ENCODE measurements around the gene SORBS1. TPM values are rescaled to one million over a fixed set of nuclear protein-coding genes. Genes with fewer than 3 reads are reported as not detected.
A peak's percentile ranks its signal among the peaks of the same experiment; 100 is the strongest.

Gene SORBS1
- total RNA-seq, 1 donor from 2014 or later = 0.77 TPM

DNA sequence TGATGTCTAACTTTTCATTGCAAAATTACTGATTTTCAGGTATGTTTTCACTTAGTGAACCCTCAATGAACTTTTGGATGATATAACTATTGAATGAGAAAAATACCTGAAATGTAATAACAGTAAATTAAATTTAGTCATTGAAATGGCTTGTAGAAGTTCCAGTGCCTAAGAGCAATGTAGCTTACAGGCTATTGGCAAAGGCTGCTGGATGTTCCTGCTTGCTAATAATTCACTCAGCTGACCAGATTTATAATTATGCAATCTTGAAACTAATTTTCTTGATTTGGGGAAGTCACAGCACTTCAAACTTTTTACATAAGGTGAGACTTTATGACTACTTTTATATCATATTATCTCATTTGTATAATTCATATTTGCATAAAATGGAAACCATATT is 73.2 kb downstream of the SORBS1 start:
- H3K4me1 Mint-ChIP-seq = no peaks in the 10 kb centered on the region
- H3K36me3 Mint-ChIP-seq (ENCODE audit: low read depth) = no peaks in the 10 kb centered on the region
- H3K4me3 Mint-ChIP-seq = no peak overlapping the region
- no peak overlapping the region for H3K27ac Mint-ChIP-seq
- intact Hi-C loops (cut with micrococcal nuclease) = no loop called here
- H3K27me3 Mint-ChIP-seq = peaks cover 1% of the 10 kb centered on the region
- H3K9me3 Mint-ChIP-seq = no peaks in the 10 kb centered on the region
- no peak for DNase-seq

DNA sequence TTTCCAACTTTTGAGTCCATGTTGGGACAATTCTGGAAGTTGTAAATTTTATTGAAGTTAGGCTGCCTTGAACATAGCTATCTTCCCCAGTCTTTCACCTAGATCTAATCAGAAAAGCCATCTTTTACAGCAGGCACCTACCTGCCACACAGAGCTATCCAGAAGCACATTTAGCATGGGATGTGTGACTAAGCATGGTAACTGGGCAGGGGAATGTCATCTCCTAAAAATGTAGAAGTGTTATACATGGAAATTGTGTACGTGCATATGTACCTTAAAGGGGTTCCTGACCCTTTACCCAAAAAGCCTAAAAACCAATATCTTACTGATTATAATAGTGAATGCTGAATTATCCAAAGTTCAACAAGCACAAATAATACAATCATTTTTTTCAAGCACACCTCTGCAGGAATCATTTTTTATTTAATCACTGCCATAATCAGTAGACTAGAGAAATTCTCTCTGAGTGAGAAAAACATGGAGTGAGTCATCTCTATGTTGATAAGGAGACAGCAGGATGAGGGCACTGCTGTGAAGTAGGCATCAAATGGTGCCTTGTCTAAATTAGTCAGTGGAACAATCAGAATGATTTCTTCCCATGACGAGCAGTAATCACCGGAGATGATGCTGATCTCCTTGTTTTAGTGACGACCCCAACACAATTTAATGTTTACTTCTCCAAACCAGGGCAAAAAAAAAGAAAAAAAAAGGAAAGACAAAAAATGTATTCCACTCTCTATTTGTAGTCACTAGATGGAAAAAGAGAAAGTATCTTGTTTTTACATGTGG is 75.9 kb downstream of the SORBS1 start:
- Mint-ChIP-seq H3K36me3 (ENCODE audit: low read depth) (no peaks in the 10 kb centered on the region), H3K27ac (peak overlapping the region; percentile 9), H3K4me3 (no peak overlapping the region), H3K27me3 (peaks cover 3% of the 10 kb centered on the region), H3K4me1 (no peaks in the 10 kb centered on the region), H3K9me3 (no peaks in the 10 kb centered on the region)
- no peak for DNase-seq
- intact Hi-C loops (cut with micrococcal nuclease) = no loop called here

- no peak overlapping the region for H3K27ac Mint-ChIP-seq
Measured at GRCh38 chr10:95482501-95483233, 78.5 kb downstream of the SORBS1 start.

DNA sequence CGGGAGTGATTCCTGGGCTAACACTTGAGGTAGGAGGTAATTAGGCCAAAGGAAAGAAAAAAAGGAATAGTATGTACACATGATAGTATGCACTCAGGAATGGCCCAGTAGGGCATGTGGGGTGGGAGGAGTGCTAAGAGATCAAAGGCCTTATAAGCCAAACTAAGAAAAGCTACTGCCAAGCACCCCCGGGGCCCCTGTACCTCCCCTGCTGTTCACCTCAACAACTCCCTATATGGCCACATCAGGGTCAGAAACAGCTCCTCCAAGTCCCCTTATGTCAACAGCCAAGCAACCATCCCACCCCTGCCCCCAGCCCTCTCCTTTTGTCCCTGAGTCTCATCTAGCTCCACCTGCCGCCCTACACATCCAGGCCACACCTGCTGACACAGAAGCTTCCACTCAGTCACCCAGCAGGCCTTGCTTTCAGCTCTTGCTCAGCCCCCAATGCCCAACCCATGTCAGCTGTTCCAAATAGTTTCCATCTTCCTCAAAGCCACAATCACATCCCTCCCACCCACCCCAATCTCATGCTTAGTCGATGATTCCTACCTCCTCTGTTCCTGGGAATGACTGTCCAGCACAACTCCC is 80.2 kb downstream of the SORBS1 start:
- Mint-ChIP-seq H3K4me3 (no peak overlapping the region), H3K9me3 (no peaks in the 10 kb centered on the region), H3K4me1 (no peaks in the 10 kb centered on the region), H3K27ac (no peak overlapping the region), H3K36me3 (ENCODE audit: low read depth) (no peaks in the 10 kb centered on the region), H3K27me3 (peaks cover 9% of the 10 kb centered on the region)
- intact Hi-C loops (cut with micrococcal nuclease) = no loop called here
- DNase-seq = no peak

More at GRCh38 chr10:95482501-95483233, 78.5 kb downstream of the SORBS1 start:
- H3K4me1 Mint-ChIP-seq = no peaks in the 10 kb centered on the region
- intact Hi-C loops (cut with micrococcal nuclease) = no loop called here
- no peak for DNase-seq
- peaks cover 5% of the 10 kb centered on the region for H3K27me3 Mint-ChIP-seq
- no peaks in the 10 kb centered on the region for H3K9me3 Mint-ChIP-seq
- no peaks in the 10 kb centered on the region for H3K36me3 Mint-ChIP-seq (ENCODE audit: low read depth)
- no peak overlapping the region for H3K4me3 Mint-ChIP-seq

DNA sequence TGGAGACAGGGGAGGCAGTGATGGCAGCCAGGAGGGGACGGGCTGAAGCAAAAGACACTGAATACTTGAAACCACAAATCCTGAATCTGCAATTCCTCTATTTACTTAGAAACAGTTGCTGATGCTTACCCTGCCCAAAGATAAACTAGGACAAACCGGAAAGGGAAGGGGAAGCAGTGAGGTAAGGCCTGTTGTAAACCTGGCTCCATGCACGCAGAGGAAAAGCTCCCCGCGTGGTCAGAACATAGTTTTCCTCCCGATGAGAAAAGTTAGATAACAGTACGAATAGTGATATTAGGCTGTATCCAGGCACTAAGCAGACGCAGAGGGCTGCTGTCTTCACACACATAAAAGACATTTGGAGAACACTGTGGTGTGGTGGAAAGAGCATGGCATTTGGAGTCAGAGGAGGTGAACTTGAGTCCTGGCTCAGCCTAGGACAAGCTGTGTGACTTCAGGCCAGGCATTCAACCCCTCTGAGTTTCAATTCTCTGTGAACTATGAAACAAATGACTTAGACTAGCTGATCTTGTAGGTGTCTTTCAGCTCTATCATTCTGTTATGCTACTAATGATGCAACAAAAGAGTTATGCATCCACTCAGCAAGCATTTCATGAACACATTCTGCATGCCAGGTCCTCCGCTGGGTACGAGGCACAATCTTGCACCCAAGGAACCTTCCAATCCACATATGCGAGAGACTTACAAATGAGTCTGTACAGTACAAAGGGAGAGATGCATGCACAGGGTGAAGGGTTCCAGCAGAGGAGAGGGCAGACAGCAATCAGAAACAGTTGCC is 80.9 kb downstream of the SORBS1 start:
- Mint-ChIP-seq H3K4me1 (no peaks in the 10 kb centered on the region), H3K9me3 (no peaks in the 10 kb centered on the region), H3K27ac (no peak overlapping the region), H3K27me3 (peaks cover 9% of the 10 kb centered on the region), H3K36me3 (ENCODE audit: low read depth) (no peaks in the 10 kb centered on the region), H3K4me3 (no peak overlapping the region)
- DNase-seq = no peak
- intact Hi-C loops (cut with micrococcal nuclease) = no loop called here

DNA sequence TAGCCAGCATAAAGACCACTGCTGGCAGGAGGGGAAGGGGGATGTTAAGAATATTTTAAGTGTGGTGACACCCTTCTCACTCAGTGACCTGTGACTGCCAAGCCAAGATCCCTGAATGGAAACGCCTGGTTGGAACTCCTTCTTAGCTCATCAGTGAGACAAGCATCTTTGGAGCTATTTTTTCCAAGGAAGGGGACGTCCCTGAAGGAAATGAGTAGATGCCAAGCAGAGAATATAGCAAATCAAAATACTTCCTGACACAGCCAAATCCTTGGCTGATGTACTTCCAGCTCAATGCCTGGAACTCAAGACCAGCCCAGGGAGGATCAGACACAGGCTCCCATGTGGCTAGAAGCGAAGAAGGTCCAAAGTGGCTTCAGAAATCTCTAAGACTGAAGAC is 82.2 kb downstream of the SORBS1 start:
- H3K4me1 Mint-ChIP-seq = no peaks in the 10 kb centered on the region
- H3K36me3 Mint-ChIP-seq (ENCODE audit: low read depth) = no peaks in the 10 kb centered on the region
- intact Hi-C loops (cut with micrococcal nuclease) = no loop called here
- H3K9me3 Mint-ChIP-seq = no peaks in the 10 kb centered on the region
- peaks cover 9% of the 10 kb centered on the region for H3K27me3 Mint-ChIP-seq
- DNase-seq = no peak
- no peak overlapping the region for H3K27ac Mint-ChIP-seq
- H3K4me3 Mint-ChIP-seq = no peak overlapping the region

GRCh38 chr10:95478185-95478584 is 83.0 kb downstream of the SORBS1 start:
- H3K4me3 Mint-ChIP-seq = no peak overlapping the region
- H3K9me3 Mint-ChIP-seq = no peaks in the 10 kb centered on the region
- H3K27ac Mint-ChIP-seq = no peak overlapping the region
- DNase-seq = no peak
- intact Hi-C loops (cut with micrococcal nuclease) = no loop called here
- no peaks in the 10 kb centered on the region for H3K4me1 Mint-ChIP-seq
- H3K27me3 Mint-ChIP-seq = peaks cover 9% of the 10 kb centered on the region
- H3K36me3 Mint-ChIP-seq (ENCODE audit: low read depth) = no peaks in the 10 kb centered on the region

DNA sequence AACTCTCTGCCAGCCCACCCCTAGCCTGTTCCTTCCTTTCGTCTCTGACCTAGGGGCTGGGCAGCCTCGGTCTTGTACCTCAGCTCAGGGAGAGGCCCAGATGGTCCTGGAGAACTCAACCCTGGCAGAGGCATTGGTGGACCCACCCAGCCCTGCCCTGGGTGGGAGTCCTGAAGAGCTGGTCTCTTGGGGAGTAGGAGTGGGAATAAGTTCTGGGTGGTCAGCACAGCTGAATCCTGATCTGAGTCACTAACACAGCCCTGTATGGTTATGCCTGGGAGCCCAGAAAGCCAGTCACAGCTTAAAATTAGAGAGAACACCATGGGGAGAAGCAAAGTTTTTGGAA is 84.0 kb downstream of the SORBS1 start:
- Mint-ChIP-seq H3K27ac (no peak overlapping the region), H3K36me3 (ENCODE audit: low read depth) (no peaks in the 10 kb centered on the region), H3K4me3 (no peak overlapping the region), H3K27me3 (peaks cover 12% of the 10 kb centered on the region), H3K9me3 (no peaks in the 10 kb centered on the region), H3K4me1 (no peaks in the 10 kb centered on the region)
- intact Hi-C loops (cut with micrococcal nuclease) = no loop called here
- DNase-seq = no peak

DNA sequence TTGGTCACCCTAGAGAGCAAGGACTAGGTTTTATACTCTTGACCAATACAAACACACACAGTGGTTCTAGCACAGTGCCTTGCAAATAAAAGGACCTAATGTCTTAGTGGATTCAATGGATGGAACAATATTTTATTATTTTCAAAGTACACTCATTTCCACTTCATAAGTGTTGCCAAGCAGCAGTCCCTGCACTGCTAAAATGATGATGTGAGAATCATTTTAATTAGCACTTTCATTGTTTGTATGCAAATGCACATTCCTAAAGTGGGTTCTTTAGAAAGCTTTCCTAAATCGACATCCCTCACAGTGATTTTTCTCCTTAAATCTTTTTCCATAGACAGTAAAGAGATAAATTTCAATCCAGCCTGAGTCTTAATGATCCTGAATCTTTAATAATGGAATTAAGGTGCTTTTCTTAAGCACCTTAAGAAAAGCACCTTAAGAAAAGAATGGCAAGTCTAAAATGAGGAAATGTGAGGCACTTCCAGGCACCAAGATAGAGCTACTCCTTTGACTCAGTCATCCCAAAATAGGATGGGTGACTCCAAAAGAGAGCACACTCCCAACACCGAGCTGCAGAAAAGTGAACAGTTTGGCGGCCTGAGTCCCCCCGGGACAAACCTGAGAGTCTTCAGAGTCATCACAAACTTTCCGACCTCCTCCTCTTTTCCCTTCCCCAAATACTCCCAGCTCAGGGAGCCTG is 84.5 kb downstream of the SORBS1 start:
- H3K9me3 Mint-ChIP-seq = no peaks in the 10 kb centered on the region
- no peaks in the 10 kb centered on the region for H3K36me3 Mint-ChIP-seq (ENCODE audit: low read depth)
- H3K4me1 Mint-ChIP-seq = no peaks in the 10 kb centered on the region
- no peak overlapping the region for H3K27ac Mint-ChIP-seq
- intact Hi-C loops (cut with micrococcal nuclease) = no loop called here
- no peak for DNase-seq
- peaks cover 12% of the 10 kb centered on the region for H3K27me3 Mint-ChIP-seq
- H3K4me3 Mint-ChIP-seq = no peak overlapping the region

DNA sequence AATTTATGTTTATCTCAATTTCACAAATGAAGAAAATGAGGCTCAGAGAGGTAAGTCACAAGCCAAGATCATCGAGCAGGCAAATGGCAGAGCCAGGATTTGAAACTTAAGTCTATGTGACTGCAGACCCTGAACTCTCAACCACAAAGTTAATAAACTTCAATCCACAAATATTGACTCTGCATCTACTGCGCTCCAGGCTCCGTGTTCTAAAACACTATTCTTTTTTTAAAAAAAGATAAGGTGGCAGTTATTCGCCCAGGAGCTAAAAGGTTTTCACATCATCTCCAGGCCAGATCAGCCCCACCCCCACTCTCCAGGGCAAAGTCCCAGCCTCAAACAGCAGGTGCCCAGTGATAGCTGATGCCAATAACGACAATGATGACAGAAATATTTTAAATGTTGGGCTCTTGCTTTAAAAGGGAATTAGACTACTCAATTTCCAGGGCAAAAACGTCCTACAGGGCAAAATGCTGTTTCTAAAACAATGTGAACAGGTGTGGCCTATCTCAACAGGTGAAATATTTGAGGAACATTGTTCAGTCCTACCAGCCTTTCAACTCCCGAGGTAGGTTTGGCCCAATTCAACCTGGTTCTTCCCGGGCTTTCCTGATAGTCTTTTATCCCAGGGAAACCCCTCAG is 85.2 kb downstream of the SORBS1 start:
- peaks cover 14% of the 10 kb centered on the region for H3K27me3 Mint-ChIP-seq
- no peak for DNase-seq
- intact Hi-C loops (cut with micrococcal nuclease) = no loop called here
- no peak overlapping the region for H3K4me3 Mint-ChIP-seq
- H3K27ac Mint-ChIP-seq = no peak overlapping the region
- no peaks in the 10 kb centered on the region for H3K4me1 Mint-ChIP-seq
- no peaks in the 10 kb centered on the region for H3K36me3 Mint-ChIP-seq (ENCODE audit: low read depth)
- no peaks in the 10 kb centered on the region for H3K9me3 Mint-ChIP-seq

DNA sequence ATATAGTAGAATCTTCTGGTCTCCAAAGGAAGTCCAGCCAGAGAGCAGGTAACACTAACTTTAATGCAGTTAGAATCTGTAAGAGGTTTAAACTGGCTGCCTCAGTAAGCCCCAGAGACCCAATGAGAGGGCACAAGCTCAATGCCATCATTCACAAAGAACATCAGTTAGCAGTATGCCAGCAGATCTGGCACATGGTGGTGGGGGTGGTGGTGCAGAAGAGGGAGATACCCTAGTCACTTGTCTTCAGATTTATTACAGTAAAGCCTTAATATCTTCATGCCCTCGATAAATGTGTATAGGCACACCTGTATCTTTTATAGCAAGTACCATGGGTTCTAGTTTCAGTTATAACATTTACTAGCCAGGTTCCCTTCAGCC is 86.2 kb downstream of the SORBS1 start:
- no peaks in the 10 kb centered on the region for H3K4me1 Mint-ChIP-seq
- H3K9me3 Mint-ChIP-seq = no peaks in the 10 kb centered on the region
- no peak overlapping the region for H3K27ac Mint-ChIP-seq
- no peaks in the 10 kb centered on the region for H3K36me3 Mint-ChIP-seq (ENCODE audit: low read depth)
- no peak for DNase-seq
- intact Hi-C loops (cut with micrococcal nuclease) = no loop called here
- peaks cover 13% of the 10 kb centered on the region for H3K27me3 Mint-ChIP-seq
- no peak overlapping the region for H3K4me3 Mint-ChIP-seq

- no peak for DNase-seq
- H3K27ac Mint-ChIP-seq = no peak overlapping the region
- H3K9me3 Mint-ChIP-seq = no peaks in the 10 kb centered on the region
- peaks cover 11% of the 10 kb centered on the region for H3K27me3 Mint-ChIP-seq
- H3K36me3 Mint-ChIP-seq (ENCODE audit: low read depth) = no peaks in the 10 kb centered on the region
- H3K4me3 Mint-ChIP-seq = no peak overlapping the region
- no peaks in the 10 kb centered on the region for H3K4me1 Mint-ChIP-seq
- intact Hi-C loops (cut with micrococcal nuclease) = no loop called here
Measured at GRCh38 chr10:95474228-95475002, 86.8 kb downstream of the SORBS1 start.
